HG03064 (cell line): ENCODE results near the gene PRRT3.
"Not testable (repeated sequence)": the region's sequence is repeated elsewhere in the genome, so short reads cannot be mapped to it uniquely, and the experiment has no call there.

ENCODE experiments used
- ATAC-seq: cut with Tn5 transposase; IDR thresholded peaks from one replicate; pipeline ENCODE4 v1.9.1; 2021; ENCODE audit warnings: low read depth; ENCODE audit not compliant: unreplicated experiment

The PRRT3 gene

DNA sequence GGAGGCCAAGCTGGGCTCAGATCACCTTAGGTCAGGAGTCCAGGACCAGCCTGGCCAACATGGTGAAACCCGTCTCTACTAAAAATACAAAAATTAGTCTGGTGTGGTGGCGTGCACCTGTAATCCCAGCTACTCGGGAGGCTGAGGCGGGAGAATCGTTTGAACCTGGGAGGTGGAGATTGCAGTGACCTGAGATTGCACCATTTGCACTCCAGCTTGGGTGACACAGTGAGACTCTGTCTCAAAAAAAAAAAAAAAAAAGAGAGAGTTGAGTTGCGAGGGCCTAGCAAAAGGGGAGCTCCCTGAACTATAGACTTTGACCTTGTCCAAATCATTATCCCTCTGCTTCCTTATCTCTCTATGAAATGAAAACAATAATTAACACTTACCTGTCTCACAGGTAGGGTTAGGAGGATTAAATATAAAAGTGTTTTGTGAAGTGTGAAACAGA, 51.2 kb downstream of the PRRT3 start:
- ATAC-seq = not testable (repeated sequence)

- ATAC-seq = no peak
Measured at GRCh38 chr3:9899289-9899791, 52.9 kb downstream of the PRRT3 start.

DNA sequence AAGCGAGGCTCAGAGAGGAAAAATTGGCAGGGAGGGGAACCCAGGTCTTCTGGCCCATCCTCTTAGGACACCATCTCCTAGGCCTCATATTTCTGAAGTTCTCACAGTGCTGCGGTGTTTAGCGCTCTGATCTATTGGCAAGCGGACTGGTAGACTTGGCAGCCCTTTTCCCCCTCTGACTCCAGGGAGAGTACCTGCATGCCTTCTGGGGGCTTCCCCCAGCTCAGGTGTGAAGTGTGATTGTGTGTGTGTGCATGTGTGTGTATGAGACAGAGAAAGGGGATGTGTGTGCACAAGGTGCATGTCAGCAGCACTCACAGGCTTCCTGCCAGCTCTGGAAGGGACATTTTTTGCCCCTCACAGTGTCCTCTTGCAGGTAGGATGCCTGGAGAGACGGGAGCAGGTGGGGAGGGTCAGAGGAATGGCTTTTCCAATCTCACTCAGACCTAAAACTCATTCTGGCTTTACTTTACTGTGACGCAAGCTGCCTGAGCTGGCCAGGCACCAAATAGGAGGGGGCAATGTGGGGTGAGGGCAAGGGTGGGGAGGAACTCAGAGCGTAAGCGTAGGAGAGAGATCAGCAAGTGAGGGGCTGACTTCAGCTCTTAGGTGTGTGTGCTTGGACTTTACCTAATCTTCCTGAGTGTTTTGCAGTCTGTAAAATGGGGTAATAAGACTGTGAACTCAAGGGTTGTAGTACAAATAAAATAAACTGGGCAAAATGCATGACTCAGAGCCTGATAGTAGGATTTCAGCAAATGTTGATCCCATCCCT, 53.6 kb downstream of the PRRT3 start:
- no peak for ATAC-seq

DNA sequence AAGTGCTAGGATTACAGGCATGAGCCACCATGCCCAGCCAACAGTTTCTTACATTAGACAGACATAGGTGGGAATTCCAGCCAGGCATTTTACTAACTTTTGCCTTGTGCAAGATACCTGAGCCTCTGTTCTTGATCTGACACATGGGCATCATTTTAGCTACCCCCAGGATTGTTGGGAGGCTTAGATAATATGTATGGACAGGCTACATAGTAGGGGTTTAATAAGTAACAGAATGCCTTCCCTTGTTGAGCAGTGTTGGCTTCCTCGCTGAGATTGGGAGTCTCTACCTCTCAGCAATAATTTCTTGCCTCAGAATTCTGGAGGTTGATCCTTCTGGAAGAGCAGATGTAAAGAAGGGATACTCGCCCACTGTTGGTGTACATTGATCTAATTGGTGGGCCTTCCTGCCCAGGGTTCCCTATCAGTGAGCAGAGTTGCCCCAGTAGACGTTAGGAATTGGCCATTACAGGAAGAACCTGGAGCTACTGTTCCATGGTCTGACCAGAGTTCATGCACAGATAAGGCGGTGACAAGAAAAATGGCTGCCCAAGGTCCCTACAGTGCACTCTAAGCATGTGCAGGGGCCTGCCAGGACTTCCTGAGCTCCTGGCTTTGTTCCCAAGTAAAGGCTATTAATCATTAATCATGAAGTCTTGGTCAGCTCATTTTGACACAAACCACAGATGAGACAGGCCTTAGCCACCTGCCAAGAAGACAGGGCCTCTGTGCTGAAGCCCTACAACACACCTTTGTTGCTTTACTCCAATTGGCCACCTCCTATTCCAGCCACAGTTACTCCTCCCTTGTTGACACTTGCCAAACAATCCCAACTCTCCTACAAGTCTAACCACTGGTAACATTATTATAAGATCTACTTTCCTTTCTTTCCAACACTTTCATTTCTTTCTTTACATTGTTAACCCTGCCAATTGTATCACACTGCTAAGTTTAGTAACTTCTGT, 54.5 kb downstream of the PRRT3 start:
- peak; percentile 53 for ATAC-seq

DNA sequence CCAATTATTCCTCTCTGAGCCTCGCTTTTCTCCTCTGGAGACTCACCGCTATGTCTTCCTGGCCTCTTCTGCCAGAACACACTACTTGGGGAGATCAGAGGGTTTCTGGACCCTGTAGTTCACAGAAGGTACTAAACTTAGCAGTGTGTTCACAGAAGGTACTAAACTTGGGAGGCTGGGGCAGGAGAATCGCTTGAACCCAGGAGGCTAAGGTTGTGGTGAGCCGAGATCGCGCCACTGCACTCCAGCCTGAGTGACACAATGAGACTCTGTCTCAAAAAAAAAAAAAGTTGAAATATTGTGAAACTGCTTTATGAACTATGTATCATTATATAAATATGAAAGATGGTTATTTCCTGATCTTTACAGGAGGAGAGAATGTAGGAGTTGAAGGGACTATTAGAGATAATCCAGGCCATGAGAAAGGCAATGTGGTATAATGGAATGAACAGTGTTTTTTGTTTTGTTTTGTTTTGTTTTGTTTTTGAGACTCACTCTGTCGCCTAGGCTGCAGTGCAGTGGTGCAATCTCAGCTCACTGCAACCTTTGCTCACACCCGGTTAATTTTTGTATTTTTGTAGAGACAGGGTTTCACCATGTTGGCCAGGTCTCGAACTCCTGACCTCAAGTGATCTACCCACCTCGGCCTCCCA, 55.3 kb downstream of the PRRT3 start:
- not testable (repeated sequence) for ATAC-seq

DNA sequence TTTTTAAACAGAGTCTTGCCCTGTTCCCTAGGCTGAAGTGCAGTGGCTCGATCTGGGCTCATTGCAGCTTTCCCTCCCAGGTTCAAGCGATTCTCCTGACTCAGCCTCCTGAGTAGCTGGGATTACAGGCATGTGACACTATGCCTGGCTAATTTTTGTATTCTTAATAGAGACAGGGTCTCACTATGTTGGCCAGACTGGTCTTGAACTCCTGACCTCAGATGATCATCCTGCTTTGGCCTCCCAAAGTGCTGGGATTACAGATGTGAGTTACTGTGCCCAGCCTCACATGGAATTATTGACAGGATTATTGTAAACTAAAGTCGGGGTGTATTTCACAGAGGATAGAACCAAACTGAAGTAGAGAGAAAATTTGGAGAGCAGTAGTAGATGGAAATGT, 56.5 kb downstream of the PRRT3 start:
- not testable (repeated sequence) for ATAC-seq
